GM19395 (cell line): ENCODE data around the gene PLIN4.
"Not testable (repeated sequence)": the region's sequence is repeated elsewhere in the genome, so short reads cannot be mapped to it uniquely, and the experiment has no call there.

ENCODE experiments used
- ATAC-seq: cut with Tn5 transposase; IDR thresholded peaks from one replicate; pipeline ENCODE4 v1.9.1; 2021; ENCODE audit warnings: mild to moderate bottlenecking, moderate library complexity; ENCODE audit not compliant: unreplicated experiment

Gene PLIN4

DNA sequence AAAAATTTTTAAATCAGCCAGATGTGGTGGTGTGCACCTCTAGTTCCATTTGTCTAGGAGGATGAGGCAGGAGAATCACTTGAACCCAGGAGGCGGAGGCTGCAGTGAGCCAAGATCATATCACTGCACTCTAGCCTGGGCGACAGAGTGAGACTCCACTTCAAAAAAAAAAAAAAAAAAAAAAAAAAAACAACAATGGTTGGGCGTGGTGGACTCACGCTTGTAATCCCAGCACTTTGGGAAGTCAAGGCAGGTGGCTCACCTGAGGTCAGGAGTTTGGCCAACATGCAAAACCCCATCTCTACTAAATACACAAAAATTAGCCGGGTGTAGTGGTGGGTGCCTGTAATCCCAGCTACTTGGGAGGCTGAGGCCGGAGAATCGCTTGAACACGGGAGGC lies 9.1 kb upstream of the PLIN4 start:
- not testable (repeated sequence) for ATAC-seq

GRCh38 chr19:4525563-4526002 lies 7.3 kb upstream of the PLIN4 start:
- no peak for ATAC-seq

- ATAC-seq, result no peak
These were observed 6.7 kb upstream of the PLIN4 start for GRCh38 chr19:4524808-4525562.

DNA sequence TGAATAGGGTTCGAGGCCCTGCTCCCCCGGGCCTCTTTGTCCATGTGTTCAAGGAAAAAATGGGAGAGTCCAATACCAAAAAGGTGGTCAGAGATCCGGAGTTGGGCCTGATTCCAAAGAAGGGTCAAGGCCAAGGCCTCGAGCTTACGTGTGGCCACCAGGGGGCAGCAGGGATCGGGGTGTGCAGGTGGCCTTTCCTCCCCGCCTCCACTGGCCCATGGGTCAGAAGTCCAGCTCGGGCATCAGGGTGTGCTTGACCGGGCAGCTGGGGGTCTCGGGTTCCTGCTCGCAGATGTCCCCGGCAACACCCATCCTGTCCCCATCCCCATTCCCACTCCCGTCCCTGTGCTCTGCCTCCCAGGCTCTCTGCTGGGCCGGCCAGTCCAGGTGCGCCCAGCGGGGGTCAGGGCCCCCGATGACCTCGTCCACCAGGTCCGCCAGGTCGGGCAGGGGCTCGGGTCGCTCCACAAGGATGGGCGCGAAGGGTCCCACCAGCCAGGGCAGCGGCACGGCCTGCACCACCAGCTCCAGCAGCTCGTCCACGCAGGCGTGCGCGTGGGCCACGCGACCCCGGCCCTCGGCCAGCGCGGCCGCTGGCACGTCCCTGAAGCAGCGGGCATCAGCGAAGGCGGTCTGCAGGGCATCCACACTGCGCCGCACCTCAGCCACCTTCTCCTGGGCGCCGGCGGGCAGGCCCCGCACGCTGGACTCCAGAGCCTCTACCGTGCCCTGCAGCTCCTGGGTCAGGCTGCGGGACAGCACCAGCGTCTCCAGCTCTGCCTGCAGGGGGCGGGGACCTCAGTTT lies 5.2 kb upstream of the PLIN4 start:
- ATAC-seq, result no peak

GRCh38 chr19:4522291-4523002 lies 4.2 kb upstream of the PLIN4 start:
- no peak for ATAC-seq

DNA sequence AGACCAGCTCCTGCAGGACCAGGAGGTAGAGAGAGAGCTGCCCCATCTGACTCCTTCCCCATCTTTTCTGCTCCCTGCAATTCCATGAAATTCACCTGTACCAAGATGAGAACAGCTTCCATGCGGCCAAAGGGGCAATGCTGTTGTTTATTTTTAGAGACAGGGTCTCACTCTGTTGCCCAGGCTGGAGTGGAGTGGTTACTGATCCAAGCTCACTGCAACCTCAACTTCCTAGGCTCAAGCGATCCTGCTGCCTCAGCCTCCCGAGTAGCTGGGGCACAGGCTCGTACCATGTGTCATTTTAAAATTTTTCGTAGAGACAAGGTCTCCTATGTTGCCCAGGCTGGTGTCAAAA lies 3.6 kb upstream of the PLIN4 start:
- no peak for ATAC-seq

GRCh38 chr19:4521170-4521887 lies 3.0 kb upstream of the PLIN4 start:
- ATAC-seq, result no peak

- ATAC-seq, result no peak
These were observed 1.4 kb upstream of the PLIN4 start for GRCh38 chr19:4519521-4520277.

- no peak for ATAC-seq
These were observed 848 bp upstream of the PLIN4 start for GRCh38 chr19:4519172-4519496.

- ATAC-seq, result no peak
These were observed 732 bp downstream of the PLIN4 start for GRCh38 chr19:4517451-4518057.

- no peak for ATAC-seq
These were observed 1.4 kb downstream of the PLIN4 start for GRCh38 chr19:4516939-4517300.

GRCh38 chr19:4516199-4516938 lies 1.9 kb downstream of the PLIN4 start:
- no peak for ATAC-seq

DNA sequence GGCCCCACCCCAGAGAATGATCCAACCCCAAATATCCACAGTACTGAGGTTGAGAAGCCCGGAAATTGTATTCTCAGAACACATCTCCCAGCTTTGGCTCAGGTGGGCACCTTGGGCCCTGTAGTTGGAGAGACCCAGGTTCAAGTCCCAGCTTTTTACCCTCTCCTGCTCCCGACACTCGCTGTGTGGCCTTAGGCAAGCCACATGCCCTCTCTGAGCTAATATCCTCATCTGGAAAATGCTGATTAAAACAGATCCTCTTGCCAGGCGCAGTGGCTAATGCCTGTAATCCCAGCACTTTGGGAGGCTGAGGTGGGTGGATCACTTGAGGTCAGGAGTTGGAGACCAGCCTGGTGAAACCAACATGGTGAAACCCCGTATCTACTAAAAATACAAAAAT lies 2.6 kb downstream of the PLIN4 start:
- ATAC-seq, result no peak

DNA sequence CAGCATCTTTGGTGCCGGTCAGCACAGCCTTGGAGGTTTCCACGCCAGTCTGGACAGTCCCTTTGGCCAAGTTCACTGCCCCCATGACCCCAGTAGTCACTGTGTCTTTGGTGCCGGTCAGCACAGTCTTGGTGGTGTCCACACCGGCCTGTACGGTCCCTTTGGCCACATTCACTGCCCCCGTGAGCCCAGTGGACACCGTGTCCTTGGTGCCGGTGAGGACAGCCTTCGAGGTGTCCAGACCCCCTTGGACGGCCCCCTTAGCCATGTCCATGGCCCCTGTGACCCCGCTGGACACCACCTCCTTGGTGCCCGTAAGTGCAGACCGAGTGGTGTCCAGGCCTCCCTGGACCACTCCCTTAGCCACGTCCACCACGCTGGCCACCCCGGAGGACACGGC lies 5.0 kb downstream of the PLIN4 start:
- ATAC-seq, result no peak

- no peak for ATAC-seq
These were observed 6.2 kb downstream of the PLIN4 start for GRCh38 chr19:4512070-4512469.

GRCh38 chr19:4511300-4512054 lies 6.8 kb downstream of the PLIN4 start:
- no peak for ATAC-seq

DNA sequence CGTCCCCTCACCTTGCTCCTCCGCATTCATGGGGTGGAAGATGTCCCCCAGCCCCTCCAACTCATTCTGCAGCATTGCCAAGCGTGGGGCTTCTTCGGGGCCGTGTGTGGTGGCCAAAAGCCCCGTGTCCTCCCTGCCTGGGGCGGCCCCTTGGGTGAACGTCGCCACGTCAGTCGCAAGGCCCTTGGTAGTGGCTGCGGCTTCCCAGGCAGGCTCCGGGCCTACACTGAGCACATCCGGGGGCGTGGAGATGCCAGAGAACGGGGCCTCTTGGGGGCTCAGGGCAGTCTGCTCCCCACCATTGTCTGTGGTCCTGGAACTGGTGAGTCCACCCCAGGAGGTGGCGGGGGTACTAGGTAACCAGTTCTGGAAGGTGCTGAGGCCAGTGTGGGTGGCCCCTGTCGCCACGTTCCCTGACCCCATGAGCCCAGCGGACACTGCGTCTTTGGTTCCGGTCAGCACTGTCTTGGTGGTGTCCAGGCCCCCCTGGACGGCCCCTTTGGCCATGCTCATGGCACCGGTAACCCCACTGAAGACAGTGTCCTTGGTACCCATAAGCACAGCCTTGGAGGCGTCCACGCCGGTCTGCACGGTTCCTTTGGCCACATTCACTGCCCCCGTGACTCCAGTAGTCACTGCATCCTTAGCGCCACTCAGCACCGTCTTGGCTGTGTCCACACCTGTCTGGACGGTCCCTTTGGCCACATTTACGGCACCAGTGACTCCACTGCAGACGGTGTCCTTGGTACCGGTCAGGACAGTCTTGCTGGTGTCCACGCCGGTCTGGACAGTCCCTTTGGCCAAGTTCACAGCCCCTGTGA lies 7.6 kb downstream of the PLIN4 start:
- ATAC-seq, result no peak

DNA sequence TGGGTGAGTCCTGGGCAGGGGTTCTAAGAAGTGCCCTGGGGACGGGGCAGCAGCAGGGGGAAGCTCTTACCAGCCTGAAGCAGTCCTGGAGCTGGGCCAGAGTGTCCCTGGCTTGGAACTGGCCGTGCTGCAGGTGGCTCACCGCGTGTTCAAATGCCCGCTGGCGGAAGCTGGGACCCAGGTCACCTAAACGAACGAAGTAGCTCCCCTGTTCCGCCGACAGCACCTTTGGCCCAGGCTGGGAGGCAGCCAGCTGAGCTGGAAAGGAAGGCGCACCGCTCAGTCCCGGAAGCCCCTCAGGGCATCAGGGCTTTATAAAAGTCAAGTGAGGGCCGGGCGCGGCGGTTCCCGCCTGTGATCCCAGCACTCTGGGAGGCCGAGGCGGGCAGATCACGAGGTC lies 9.6 kb downstream of the PLIN4 start:
- ATAC-seq, result no peak
